Mesothelial cell of epicardium (in vitro differentiated cells): ENCODE data around the gene OR2C3. TPM values are rescaled to one million over a fixed set of nuclear protein-coding genes. Genes with fewer than 3 reads are reported as not detected.
"Not testable (repeated sequence)": the region's sequence is repeated elsewhere in the genome, so short reads cannot be mapped to it uniquely, and the experiment has no call there.

Source experiments
- DNase-seq, 2 experiments: peaks; one replicate each; pipeline ENCODE4 v3.0.0; 2021; ENCODE audit warnings: low spot score in 2 of 2; ENCODE audit not compliant: unreplicated experiment in 2 of 2
- H3K27ac Mint-ChIP-seq: 2 replicates; pipeline ENCODE4 v1.8.0; 2021; ENCODE audit warnings: mixed read lengths
- H3K27me3 Mint-ChIP-seq: 2 replicates; pipeline ENCODE4 v1.8.0; 2021; ENCODE audit warnings: low read depth, mixed read lengths
- H3K36me3 Mint-ChIP-seq: 2 replicates; pipeline ENCODE4 v1.8.0; 2021; ENCODE audit warnings: mixed read lengths
- H3K4me1 Mint-ChIP-seq: 2 replicates; pipeline ENCODE4 v1.8.0; 2021; ENCODE audit warnings: mixed read lengths
- H3K4me3 Mint-ChIP-seq: 2 replicates; pipeline ENCODE4 v1.8.0; 2021; ENCODE audit warnings: mild to moderate bottlenecking, moderate library complexity, mixed read lengths
- H3K9me3 Mint-ChIP-seq: 2 replicates; pipeline ENCODE4 v1.8.0; 2021; ENCODE audit warnings: mixed read lengths
- CTCF ChIP-seq: fragments of 200-600 bp; sonication (generic); IDR thresholded peaks from one replicate; pipeline ENCODE4 v1.5.0; 2021; ENCODE audit warnings: antibody characterized with exemption; ENCODE audit not compliant: unreplicated experiment
- total RNA-seq: library from RNA; stranded (reverse); gene quantifications from 3 replicates; pipeline ENCODE4 v1.2.1, GENCODE V29; 2021

The OR2C3 gene
- total RNA-seq, 1 donor from 2014 or later, result not detected

- H3K27ac Mint-ChIP-seq, result no peak overlapping the region
- no peaks in the 10 kb centered on the region for H3K9me3 Mint-ChIP-seq
- no peak overlapping the region for H3K4me3 Mint-ChIP-seq
- TF ChIP-seq CTCF, result no peak
- no peaks in the 10 kb centered on the region for H3K4me1 Mint-ChIP-seq
- no peak for DNase-seq
- H3K27me3 Mint-ChIP-seq, result peaks cover 3% of the 10 kb centered on the region
- H3K36me3 Mint-ChIP-seq, result no peaks in the 10 kb centered on the region
Observed at GRCh38 chr1:247531937-247532336, 4.3 kb downstream of the OR2C3 start.

GRCh38 chr1:247530785-247531184, 5.5 kb downstream of the OR2C3 start:
- H3K4me1 Mint-ChIP-seq, result no peaks in the 10 kb centered on the region
- H3K27ac Mint-ChIP-seq, result no peak overlapping the region
- no peaks in the 10 kb centered on the region for H3K9me3 Mint-ChIP-seq

GRCh38 chr1:247529771-247530355, 6.4 kb downstream of the OR2C3 start:
- no peaks in the 10 kb centered on the region for H3K4me1 Mint-ChIP-seq
- TF ChIP-seq CTCF, result no peak
- no peaks in the 10 kb centered on the region for H3K9me3 Mint-ChIP-seq
- H3K4me3 Mint-ChIP-seq, result no peak overlapping the region
- H3K27ac Mint-ChIP-seq, result no peak overlapping the region
- peaks cover 7% of the 10 kb centered on the region for H3K27me3 Mint-ChIP-seq
- no peaks in the 10 kb centered on the region for H3K36me3 Mint-ChIP-seq
- no peak for DNase-seq

More at GRCh38 chr1:247530785-247531184, 5.5 kb downstream of the OR2C3 start:
- Mint-ChIP-seq H3K27me3 (peaks cover 7% of the 10 kb centered on the region), H3K36me3 (no peaks in the 10 kb centered on the region), H3K4me3 (no peak overlapping the region)
- TF ChIP-seq CTCF, result no peak
- no peak for DNase-seq

GRCh38 chr1:247528812-247529474, 7.3 kb downstream of the OR2C3 start:
- no peak overlapping the region for H3K27ac Mint-ChIP-seq

GRCh38 chr1:247521886-247522285, 14.4 kb downstream of the OR2C3 start:
- H3K9me3 Mint-ChIP-seq, H3K27ac Mint-ChIP-seq, H3K4me3 Mint-ChIP-seq, H3K27me3 Mint-ChIP-seq, H3K36me3 Mint-ChIP-seq, DNase-seq, H3K4me1 Mint-ChIP-seq: not testable (repeated sequence)

More at GRCh38 chr1:247528812-247529474, 7.3 kb downstream of the OR2C3 start:
- Mint-ChIP-seq H3K9me3 (no peaks in the 10 kb centered on the region), H3K27me3 (peaks cover 7% of the 10 kb centered on the region), H3K4me1 (no peaks in the 10 kb centered on the region), H3K36me3 (no peaks in the 10 kb centered on the region), H3K4me3 (no peak overlapping the region)
- no peak for TF ChIP-seq CTCF
- DNase-seq, result no peak

GRCh38 chr1:247518613-247518891, 17.7 kb downstream of the OR2C3 start:
- no peak for TF ChIP-seq CTCF
- H3K27ac Mint-ChIP-seq, result no peak overlapping the region
- H3K4me3 Mint-ChIP-seq, result no peak overlapping the region
- H3K36me3 Mint-ChIP-seq, result no peaks in the 10 kb centered on the region
- H3K9me3 Mint-ChIP-seq, result peaks cover 13% of the 10 kb centered on the region
- no peaks in the 10 kb centered on the region for H3K27me3 Mint-ChIP-seq
- H3K4me1 Mint-ChIP-seq, result no peaks in the 10 kb centered on the region
- no peak for DNase-seq
